DMS79 (cell line): Measurements from ENCODE around the gene HTRA1.

ENCODE experiments used
- DNase-seq: peaks from one replicate; lab custom pipeline; 2025; lab: John Stamatoyannopoulos, UW

HTRA1 gene

GRCh38 chr10:122516734-122517133, 55.4 kb downstream of the HTRA1 start:
- no peak for DNase-seq

GRCh38 chr10:122519144-122519543, 57.8 kb downstream of the HTRA1 start:
- DNase-seq, result no peak

- no peak for DNase-seq
These were observed 58.5 kb downstream of the HTRA1 start for GRCh38 chr10:122519873-122520272.

- no peak for DNase-seq
These were observed 59.7 kb downstream of the HTRA1 start for GRCh38 chr10:122521011-122521410.

- DNase-seq, result no peak
These were observed 63.5 kb downstream of the HTRA1 start for GRCh38 chr10:122524811-122525210.

GRCh38 chr10:122525788-122526187, 64.4 kb downstream of the HTRA1 start:
- no peak for DNase-seq

- DNase-seq, result no peak
These were observed 65.5 kb downstream of the HTRA1 start for GRCh38 chr10:122526892-122527291.

GRCh38 chr10:122530177-122530576, 68.8 kb downstream of the HTRA1 start:
- no peak for DNase-seq

- DNase-seq, result no peak
These were observed 69.9 kb downstream of the HTRA1 start for GRCh38 chr10:122531261-122531660.

GRCh38 chr10:122531939-122532338, 70.6 kb downstream of the HTRA1 start:
- peak; percentile 52 for DNase-seq

- no peak for DNase-seq
These were observed 71.4 kb downstream of the HTRA1 start for GRCh38 chr10:122532601-122533296.

- DNase-seq, result no peak
These were observed 76.2 kb downstream of the HTRA1 start for GRCh38 chr10:122537545-122537944.

- no peak for DNase-seq
These were observed 80.2 kb downstream of the HTRA1 start for GRCh38 chr10:122541541-122542002.

- DNase-seq, result no peak
These were observed 82.5 kb downstream of the HTRA1 start for GRCh38 chr10:122543676-122544445.

- no peak for DNase-seq
These were observed 83.1 kb downstream of the HTRA1 start for GRCh38 chr10:122544493-122544892.

- DNase-seq, result no peak
These were observed 84.9 kb downstream of the HTRA1 start for GRCh38 chr10:122546242-122546641.

- no peak for DNase-seq
These were observed 87.2 kb downstream of the HTRA1 start for GRCh38 chr10:122548407-122549085.

GRCh38 chr10:122549636-122550035, 88.3 kb downstream of the HTRA1 start:
- DNase-seq, result no peak

GRCh38 chr10:122550427-122550826, 89.1 kb downstream of the HTRA1 start:
- DNase-seq, result no peak

- no peak for DNase-seq
These were observed 89.6 kb downstream of the HTRA1 start for GRCh38 chr10:122550983-122551382.

- DNase-seq, result no peak
These were observed 90.1 kb downstream of the HTRA1 start for GRCh38 chr10:122551450-122551849.

GRCh38 chr10:122553341-122553740, 92.0 kb downstream of the HTRA1 start:
- no peak for DNase-seq
